HG03442 (cell line): ENCODE measurements around the gene ZSCAN21.
A peak's percentile ranks its signal among the peaks of the same experiment; 100 is the strongest.
"Not testable (repeated sequence)": the region's sequence is repeated elsewhere in the genome, so short reads cannot be mapped to it uniquely, and the experiment has no call there.

Experiments
- ATAC-seq: cut with Tn5 transposase; IDR thresholded peaks from one replicate; pipeline ENCODE4 v1.9.1; 2021; ENCODE audit warnings: mild to moderate bottlenecking, moderate library complexity; ENCODE audit not compliant: unreplicated experiment

The ZSCAN21 gene

DNA sequence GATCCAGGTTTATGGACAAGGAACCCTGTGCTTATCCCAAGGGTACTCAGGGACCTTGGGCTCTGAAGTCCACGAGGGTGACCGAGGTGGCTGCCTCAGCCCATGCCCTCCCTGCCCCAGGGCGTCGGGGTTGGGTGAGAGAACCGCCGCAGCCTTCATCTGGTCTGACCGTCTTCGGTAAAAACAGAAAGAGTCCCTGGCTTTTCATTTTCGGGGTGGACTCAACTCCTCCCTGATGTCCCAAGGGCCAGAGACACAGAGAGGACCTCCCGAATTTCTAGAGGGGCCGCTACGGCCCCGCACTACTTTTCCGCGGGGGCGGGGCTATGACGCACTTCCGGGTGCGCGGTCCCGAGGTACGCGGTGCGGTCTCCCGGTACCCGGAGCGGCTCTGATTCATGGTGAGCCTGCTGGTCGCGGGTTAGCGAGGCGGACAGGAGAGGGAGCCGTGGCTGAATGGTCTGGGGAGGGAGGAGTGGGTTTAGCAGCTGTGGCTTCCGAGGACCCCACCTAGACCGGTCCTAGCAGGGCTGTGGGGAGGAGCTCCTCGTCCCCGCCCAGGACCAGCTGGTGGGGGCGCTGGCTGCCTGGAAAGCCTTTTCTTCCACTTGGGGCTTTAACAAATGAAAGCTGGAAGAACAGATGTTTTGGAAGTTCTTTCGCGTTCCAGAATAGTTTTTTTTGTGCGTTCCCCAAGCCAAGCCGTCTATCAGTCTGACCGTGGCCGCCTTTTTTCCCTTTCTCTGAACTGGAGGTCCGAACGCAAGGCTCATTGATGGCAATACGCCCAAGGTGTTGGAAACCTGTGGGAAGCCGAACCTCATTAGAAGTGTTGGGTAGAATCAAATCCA, at the start of gene ZSCAN21:
ZSCAN21 (plus strand) TSS at position 334 of the 851 bp plus-strand sequence. CDS start 7,233 bp downstream, outside the sequence.
- peak; percentile 91 for ATAC-seq

DNA sequence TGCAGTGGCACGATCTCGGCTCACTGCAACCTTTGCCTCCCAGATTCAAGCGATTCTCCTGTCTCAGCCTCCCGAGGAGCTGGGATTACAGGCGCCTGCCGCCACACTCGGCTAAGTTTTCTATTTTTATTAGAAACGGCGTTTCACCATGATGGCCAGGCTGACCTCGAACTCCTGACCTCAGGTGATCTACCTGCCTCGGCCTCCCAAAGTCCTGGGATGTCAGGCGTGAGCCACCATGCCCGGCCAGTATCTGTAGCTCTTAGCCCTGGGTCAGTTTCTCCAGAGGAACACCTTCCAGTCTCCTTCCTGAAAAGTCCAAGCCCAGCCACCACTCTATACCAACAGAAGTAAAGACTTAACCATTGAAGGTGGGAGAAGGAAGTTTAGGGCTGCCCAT, 49.3 kb upstream of the ZSCAN21 start:
- no peak for ATAC-seq

DNA sequence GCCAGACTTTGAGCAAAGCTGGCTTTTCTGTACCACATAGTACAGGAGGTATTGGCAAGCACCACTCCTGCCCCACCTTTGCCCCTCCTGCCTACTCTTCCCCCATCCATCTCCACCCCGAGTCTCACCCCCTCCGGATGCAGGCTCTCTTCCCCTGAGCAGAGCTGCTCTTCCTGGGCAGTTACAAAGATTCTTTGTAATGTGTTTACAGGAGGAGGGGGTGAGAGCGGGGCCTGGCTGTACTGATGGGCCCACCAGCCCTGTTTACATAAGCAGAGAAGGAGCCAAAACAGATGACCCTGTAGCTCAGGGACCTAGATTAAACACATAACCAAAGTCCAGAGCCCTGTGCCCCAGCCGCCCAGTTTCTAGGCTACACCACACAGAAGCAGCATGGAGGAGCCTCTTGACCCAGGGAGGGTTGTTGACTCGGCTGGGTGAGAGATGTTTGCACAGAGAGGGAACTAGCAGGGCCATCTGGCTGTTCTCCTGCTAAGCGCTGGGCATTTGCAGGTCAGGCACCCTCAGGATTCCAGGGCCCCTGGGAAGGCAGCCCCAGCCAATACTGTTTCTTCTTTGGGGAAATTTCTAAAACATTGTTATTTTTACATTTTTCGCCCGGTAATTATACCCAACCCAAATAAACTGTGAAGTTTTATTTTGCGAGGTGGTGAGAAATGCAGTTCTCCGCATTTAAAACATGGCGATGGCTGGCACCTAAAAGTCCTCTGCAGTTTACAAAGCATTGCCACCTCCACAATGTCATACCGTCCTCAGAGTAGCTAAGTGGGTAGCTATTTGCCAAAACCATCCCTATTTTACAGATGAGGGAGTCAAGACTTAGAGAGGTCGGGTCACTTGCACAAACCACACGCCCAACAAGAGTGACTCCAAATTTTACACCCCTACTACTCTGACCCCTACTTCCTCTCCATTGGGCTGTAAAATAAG, 45.6 kb upstream of the ZSCAN21 start:
- ATAC-seq = no peak

DNA sequence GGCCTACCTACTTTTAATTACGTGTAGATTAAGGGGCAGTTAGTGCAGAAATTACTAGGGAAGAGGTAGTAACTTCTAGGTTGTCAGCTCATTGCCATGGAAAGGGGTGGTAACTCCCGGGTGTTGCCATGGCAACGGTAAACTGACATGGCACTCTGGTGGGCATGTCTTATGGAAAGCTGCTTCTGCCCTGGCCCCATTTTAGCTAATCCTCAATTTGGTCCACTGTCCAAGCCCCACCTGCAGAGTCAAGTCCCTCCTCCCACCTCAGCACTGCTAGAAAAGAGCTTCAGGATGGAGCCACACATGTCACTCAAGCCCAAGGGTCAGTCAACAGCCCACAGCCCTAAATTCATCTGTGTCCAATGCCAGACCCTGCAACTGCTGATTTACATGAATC, 41.7 kb upstream of the ZSCAN21 start:
- ATAC-seq = no peak

DNA sequence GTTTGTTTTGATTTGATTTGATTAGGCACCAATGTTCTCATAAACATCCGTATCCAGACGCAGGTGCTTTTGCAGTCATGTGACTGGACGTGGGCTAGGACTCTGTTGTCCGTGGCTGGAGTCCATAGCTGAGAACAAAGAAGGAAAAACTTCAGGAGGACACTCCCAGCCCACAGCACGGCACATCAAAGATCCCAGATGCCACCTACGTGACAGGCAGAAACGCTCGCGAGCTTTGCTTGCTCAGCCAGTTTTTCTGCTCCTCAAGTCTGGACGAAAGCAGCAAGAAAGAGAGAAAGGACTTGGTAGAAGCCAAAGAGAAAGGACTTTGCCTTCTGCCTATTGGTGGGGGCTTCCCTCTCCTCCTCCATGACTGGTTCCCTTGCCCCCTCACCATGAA, 41.0 kb upstream of the ZSCAN21 start:
- no peak for ATAC-seq

DNA sequence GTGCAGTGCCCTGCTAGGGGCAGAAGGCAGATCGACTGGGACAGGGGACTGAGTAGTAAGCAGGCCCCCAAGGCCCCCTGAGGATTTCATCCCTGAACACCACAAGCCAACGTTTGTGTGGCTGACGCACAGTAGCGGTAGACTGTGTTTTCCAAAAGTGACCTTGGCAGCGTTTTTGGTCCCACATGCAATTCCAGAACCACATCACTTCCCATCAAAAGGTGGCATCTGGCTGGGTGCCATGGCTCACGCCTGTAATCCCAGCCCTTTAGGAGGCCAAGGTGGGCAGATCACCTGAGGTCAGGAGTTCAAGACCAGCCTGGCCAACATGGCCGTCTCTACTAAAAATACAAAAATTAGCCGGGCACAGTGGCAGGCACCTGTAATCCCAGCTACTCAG, 39.6 kb upstream of the ZSCAN21 start:
- not testable (repeated sequence) for ATAC-seq

DNA sequence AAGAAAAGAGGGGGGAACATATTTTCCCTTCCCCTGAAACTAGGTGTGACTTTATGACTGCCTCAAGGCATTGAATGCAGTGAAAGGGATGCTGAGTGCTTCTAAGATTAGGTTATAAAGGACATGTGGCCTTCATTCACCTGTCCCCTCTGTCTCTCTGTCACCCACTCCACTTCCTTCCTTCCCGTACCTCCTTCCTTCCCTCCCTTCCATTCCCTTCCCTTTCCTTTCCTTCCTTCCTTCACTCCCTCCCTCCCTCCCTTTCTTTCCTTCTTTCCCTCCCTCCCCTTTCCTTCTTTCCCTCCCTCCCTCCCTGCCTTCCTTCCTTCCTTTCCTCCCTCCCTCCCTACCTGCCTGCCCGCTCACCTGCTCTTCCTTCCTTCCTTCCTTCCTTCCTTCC, 38.7 kb upstream of the ZSCAN21 start:
- no peak for ATAC-seq

DNA sequence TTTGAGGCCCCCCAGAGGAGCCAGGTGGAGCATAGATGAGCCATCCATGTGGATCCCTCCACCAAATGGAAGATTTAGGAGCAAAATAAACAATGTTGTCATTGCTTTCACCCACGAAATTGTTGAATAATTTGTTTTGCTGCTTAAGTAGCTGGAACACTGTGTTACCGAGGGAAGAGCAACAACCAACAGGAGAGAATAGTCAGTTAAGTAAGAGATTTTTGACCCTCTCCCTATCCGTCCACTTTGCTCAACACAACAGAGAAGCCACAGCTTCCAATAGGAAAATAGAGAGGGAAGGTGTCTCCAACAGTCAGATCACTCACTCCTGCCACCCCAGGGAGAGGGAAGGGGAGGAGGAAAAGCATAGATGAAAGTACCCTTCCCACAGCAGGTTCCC, 38.1 kb upstream of the ZSCAN21 start:
- no peak for ATAC-seq

DNA sequence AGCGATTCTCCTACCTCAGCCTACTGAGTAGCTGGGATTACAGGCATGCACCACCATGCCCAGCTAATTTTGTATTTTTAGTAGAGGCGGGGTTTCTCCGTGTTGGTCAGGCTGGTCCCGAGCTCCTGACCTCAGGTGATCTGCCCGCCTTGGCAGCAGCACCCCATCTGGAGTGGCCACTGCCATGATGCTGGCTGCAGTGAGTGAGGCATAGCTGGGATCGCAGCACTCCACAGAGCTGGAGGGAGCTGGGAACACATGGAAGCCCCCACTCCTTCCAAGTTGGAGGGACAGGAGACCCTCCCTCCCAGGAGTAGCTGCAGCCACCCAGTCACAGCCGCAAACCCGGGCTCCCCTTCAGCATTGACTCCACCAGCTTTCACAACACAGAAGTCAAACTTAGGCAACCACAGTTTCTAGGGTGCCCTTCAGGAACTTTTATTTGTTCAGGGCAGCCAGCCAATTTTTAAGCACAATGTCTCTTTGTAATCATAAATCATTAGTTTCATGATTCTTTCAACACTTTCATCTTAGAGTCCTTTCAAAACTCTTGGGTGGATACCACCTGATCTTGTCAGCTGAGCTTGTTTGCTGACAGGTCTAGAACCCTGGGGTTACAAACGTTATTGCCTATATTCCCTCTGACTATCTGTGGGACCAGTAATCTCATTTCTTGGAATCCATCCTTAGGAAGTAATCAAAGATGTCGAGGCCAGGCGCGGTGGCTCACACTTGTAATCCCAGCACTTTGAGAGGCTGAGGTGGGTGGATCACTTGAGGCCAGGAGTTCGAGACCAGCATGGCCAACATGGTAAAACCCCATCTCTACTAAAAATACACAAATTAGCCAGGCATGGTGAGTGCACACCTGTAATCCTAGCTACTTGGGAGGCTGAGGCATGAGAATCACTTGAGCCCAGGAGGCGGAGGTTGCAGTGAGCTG, 36.9 kb upstream of the ZSCAN21 start:
- ATAC-seq = not testable (repeated sequence)

DNA sequence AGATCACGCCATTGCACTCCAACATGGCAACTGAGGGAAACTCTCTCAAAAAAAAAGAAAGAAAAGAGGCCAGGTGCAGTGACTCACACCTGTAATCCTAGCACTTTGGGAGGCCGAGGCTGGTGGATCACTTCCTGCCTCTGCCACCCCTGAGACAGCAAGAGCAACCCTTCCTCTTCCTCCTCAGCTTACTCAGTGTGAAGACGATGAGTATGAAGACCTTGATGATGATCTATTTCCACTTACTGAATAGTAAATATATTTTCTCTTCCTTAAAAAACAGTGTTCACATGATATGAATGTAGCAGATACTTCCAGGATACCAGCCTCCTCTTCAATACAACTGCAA, 36.3 kb upstream of the ZSCAN21 start:
- no peak for ATAC-seq

DNA sequence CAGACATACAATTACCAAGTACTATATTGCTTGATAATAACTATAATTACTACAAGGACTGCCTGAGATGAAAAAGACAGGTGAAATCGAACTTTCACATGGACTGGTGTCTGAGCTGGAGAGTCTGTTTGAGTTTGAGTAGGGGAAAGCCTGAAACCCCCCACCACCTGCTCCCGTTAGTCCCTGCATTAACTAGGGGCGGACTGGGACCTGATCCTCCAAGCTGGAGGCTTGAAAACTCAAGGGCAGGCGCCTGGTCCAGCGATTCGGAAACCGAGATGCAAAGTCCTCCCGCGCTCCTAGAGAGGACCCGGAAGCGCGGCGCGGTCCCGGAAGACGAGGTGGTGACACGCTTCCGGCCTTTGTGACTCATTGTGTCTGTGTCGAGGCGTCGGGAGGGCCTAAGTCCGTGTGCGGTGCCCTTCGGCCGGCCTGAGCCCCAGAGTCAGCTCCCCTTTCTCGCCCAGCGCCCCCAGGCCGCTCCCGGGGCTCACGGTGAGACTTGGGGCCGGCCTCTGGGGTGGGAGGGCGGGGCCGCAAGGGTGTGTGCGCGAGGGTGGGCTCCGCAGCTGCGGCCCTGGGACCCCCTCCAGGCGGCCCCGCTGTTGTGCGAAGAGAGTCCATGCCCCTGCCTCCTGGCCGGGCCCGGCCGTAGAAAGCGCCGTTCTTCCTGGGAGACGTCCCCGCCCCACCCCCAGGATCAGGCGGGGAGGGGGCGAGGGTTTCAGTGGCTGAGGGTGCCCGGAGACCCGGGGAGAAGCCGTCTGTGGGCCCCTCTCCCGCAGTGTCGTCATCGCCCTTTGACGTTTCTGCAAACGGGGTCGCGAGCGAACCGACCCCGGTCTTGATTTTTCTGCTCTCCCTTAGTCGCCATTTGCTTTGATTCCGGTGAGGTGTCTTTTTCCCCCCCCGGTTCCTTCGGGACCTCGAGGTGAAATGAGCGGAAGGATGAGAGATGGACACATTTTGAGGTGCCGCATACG, 34.1 kb upstream of the ZSCAN21 start, which contains the start of gene ZKSCAN1:
ZKSCAN1 (plus strand) TSS at position 365 of the 983 bp plus-strand sequence. CDS start 7,911 bp downstream, outside the sequence.
- ATAC-seq = peak; percentile 93

DNA sequence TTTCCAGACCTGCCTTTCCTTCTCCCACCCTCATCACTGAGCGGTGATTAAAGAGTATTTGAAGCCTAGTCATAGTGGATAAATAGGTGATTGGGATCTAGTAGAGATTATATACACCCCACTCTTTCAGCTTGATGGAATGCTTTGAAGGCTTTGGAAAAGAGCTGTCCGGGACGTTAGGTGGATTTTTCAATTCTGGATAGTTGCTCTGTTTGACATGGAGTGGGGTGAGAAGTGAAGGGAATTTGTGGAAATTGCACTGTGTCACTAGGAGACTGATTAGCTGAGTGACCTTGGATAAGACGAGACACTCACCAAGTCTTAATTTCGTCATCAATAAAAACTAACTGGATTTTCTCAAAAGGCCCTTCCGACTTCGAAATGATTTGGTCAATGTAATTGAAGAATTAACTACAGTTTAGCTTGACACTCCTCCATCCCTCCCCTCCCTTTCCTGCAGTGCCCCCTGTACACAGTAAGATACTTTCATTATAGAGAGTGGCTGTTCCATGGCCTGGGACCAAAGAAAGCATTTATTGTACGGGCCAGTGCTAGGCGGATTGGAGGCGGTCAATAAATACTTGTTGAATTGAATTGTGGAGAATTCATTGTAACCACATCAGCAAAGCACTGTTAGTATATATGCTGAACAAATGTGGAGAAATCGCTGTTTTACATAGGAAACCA, 33.2 kb upstream of the ZSCAN21 start:
- no peak for ATAC-seq

DNA sequence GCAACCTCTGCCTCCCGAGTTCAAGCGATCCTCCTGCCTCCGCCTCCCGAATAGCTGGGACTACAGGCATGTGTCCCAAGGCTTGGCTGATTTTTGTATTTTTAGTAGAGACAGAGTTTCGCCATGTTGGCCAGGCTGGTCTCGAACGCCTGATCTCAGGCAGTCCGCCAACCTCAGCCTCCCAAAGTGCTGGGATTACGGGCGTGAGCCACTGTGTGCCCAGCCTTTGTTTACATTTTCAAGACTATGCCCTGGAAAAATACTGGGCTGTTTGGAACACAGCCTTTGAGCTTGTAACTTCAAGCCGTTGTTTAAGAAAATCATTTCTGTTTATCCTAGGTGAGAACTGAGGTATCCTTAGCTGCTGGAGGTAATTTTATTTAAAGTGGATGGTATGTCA, 32.3 kb upstream of the ZSCAN21 start:
- ATAC-seq = no peak

DNA sequence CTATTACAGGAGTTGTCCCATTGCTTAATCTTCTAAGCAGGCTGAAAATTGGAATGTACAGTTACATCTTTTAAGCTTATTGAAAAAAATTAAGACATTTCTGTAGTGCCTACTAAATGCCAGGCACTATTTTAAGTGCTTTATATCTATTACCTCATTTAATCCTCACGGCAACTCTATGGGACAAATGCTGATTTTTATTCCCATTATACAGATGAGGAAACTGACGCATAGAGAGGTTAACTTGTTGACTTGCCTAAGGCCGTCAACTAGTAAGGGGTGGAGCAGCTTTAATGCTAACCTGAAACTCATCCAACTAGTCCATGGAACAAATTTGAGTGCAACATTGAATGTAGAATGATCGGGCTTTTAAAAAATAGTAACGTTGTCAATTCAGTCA, 31.7 kb upstream of the ZSCAN21 start:
- no peak for ATAC-seq

DNA sequence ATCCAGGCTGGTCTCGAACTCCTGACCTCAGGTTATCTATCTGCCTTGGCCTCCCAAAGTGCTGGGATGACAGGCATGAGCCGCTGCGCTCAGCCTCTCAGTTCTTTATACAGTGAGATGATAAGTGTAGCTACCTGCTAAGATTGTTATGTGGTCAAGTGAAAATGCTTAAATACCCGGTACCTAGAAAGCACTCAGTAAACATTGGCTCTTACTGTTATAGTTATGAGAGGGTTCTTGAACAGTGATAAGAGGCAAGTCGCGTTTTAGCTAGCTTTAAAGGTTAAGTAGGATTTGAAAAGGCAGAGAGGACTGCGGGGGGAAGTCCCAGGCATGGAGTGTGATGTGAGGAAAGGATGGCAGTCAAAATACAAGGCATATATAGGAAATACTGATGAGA, 29.7 kb upstream of the ZSCAN21 start:
- no peak for ATAC-seq

DNA sequence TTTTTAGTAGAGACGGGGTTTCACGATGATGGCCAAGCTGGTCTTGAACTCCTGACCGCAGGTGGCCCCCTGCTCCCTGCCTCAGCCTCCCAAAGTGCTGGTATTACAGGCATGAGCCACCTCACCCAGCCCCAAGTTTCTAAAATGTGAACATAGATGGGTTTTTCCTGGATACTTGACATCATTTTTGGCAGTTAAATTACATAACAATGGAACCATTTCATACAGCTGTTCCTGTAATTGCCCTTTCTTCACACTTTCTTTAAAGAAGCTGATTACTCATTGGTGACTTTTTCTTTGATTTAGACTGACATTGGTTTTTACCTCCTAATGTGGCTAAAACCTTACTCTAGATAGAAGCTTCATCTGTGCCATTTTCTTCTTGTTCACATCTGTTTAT, 28.3 kb upstream of the ZSCAN21 start:
- no peak for ATAC-seq

DNA sequence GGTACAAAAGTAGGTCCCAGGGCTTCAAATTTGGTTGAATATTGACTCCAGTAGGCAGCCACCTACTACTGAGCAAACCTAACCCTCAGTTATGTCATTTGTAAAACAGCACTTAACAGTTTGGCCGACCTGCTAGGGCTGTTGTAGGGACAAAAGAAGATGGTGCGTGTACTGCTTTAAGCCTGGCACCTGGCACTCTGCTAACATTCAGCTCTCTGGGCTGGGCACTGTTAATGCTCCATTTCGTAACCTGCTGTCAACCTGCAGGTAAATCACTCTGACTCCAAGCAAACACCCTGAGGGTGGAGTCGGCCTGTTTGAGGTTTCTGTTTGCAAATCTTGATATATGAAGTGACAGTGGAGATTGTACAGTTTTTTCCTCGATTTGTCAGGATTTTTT, 27.0 kb upstream of the ZSCAN21 start:
- no peak for ATAC-seq

DNA sequence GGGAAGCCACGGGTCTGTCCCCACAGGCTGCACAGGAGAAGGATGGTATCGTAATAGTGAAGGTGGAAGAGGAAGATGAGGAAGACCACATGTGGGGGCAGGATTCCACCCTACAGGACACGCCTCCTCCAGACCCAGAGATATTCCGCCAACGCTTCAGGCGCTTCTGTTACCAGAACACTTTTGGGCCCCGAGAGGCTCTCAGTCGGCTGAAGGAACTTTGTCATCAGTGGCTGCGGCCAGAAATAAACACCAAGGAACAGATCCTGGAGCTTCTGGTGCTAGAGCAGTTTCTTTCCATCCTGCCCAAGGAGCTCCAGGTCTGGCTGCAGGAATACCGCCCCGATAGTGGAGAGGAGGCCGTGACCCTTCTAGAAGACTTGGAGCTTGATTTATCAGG, 26.0 kb upstream of the ZSCAN21 start:
- ATAC-seq = no peak
